Activated effector memory CD4-positive, alpha-beta T cell treated with Interleukin-2 at 50 U/mL for 16 hours (primary cell): ENCODE results near the gene ARHGAP11B.
"Not testable (repeated sequence)": the region's sequence is repeated elsewhere in the genome, so short reads cannot be mapped to it uniquely, and the experiment has no call there.

ENCODE experiments used
- DNase-seq: peaks from one replicate; pipeline ENCODE4 v3.0.0-alpha.2; 2020

The ARHGAP11B gene

DNA sequence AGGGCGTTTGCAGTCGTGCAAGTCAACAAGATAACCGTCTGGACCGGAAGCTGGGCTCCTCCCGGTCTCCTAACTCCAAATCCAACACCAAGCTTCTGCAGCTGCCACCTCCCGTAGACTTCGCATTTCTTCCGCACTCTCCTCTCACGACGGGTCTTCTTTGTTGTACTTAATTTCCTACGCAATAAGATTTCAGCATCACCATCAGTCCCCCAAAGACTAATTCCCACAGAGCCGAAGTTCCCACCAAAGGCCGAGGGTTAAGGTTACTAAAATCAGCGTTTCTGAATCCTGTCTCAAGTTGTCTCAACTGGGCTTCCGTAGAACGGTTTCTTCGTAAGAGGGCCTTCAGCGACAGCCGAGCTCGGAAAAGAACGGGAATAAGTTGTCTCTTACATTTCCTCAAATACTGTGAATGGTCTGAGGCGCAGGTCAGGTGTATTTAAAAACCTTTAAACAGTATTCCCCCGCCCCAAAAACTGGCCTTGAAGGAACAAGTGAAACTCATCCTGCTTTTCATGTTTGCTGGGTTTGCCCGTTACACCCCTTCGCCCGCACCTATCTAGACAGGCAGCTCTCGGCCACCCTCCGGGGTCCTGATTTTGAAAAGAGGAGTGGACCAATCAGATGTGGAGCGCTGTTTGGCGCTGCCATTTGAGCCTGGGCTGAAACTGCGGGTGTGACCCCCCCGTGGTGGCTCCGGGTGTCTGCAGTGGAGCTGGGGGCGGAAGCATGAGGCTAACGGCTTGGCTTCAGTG is at the start of gene ARHGAP11B:
Gene ARHGAP11B, plus strand, starts transcription at position 693 of the 758 bp plus-strand sequence.
- peak; percentile 93 for DNase-seq

DNA sequence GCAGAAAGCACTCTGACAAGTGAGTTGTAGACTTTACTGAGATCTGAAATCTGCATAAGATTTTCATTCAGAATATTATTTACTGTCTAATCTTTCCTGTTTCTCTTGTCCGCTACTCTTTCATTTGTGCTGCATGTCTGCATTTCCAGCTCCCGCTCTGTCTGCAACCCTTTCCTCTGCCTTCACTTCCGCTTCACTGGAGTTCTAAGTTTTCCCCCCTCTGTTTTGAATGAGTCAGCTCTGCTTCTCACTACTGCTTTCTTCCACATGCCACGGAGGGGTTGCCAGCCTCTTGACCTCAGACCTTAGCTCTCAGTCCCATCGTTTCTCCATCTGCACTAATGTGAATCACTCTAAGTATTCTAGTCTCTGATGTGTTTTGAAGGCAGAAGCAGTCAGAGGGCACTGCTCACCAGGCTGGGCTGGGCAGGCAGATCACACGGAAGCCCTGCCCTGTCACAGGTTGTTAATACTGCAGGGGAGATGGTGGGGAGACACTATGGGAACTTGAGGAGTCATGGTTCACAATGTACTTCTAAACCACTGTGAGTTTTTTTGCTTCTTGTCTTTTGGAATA is 46.4 kb upstream of the ARHGAP11B start:
- not testable (repeated sequence) for DNase-seq

DNA sequence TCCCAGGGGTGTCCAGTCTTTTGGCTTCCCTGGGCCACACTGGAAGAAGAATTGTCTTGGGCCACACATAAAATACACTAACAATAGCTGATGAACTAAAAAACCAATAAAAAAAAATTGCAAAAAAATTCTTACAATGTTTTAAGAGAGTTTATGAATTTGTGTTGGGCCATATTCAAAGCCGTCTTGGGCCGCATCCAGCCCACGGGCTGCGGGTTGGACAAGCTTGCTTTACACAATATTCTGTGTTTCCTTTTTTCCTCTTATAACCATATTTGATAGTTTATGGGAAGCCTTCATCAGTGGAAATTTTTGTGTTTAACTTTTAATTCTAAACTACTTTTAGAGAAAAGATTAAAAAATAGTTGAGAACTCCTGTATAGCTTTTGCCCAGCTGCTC is 45.2 kb upstream of the ARHGAP11B start:
- not testable (repeated sequence) for DNase-seq

DNA sequence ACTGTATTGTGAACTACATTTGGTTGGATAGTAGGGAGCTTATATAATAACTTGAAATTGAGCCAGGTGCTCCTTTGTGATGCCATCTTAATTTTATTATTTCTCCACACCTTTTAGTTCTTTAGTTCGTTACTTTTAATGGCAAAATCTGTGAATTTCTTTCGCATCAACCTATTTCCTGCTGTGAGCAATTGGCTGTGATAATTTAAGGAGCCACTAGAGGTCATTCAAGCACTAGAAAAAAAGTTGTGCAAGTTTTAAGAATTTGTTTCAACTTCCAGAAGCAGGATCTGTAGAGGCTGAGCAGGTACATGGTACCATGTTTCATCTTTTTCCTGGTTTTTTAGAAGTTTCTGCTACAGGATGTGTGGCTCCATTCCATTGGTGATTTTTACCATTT is 27.0 kb upstream of the ARHGAP11B start:
- DNase-seq, result not testable (repeated sequence)

DNA sequence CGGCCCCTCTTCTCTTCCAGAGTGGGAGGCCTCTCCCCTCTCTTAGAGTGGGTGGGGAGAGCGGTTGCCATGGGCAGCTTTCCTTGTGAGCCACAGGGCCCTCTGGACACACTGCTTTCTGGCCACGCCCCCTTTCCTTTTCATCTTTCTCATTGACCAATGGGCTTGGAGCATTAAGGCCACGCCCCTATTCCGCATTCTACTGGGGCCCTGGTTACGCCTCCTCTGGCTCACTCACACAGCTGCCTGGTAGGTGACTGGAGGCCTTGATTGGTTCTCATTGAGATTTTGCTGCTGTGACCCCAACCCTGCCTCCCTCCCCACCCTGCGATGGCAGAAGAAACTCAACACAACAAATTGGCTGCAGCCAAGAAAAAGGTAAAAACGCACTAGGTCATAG is 22.1 kb upstream of the ARHGAP11B start, which contains the start of gene GOLGA8H:
Gene GOLGA8H, plus strand, starts transcription at position 233 of the 400 bp plus-strand sequence. Its CDS starts 98 bp downstream, at position 331.
- not testable (repeated sequence) for DNase-seq

DNA sequence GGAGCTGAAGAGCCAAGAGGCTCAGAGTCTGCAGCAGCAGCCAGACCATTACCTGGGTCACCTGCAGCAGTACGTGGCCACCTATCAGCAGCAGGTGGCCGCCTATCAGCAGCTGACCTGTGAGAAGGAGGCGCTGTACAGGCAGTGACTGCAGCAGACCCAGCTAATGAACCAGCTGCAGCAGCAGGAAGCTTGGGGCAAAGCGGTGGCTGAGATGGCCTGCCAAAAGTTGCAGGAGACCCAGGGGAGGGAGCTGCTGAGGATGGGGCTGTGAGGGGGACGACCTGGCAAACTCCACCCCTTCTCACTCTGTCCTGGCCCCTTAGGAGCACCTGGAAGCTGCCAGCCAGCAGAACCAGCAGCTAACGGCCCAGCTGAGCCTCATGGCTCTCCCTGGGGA is 13.7 kb upstream of the ARHGAP11B start:
- DNase-seq, result not testable (repeated sequence)

DNA sequence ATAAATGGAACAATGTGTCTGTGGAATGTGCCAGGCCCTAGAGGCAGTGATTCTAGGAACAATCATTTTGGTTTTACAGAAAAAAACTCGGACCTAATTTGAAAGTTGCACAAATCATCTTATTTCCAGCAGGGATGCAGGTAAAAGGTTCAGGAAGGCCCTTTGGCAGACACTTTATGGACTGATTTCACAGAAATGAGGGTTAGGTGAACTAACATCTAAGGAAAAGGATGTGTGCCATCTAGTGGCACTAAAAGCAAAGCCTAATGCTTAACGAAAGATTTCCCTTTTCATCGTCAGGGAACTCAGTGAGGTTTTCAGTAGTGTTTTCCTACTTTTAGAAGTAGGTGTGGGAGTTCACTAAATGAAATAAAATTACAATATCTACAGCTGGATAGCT is 4.6 kb upstream of the ARHGAP11B start:
- not testable (repeated sequence) for DNase-seq

DNA sequence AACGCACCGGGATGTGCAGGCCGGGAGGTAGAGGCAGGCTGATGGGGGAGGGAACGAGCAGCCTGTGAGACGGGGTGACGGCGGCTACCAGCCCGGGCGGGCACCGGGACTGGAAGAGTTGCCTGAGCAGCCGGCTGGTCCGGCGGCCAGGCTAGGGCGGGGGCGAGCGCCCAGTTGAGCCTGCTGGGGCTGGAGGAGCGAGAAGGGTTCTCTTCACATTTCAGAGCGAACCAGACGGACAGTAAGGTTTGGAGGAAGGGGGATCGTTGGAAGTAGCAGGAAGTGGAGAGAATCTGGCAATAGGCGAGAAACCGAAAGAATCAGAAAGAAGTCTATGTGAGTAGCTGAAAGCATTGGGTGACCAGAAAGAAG is 252 bp downstream of the ARHGAP11B start:
- DNase-seq, result not testable (repeated sequence)

DNA sequence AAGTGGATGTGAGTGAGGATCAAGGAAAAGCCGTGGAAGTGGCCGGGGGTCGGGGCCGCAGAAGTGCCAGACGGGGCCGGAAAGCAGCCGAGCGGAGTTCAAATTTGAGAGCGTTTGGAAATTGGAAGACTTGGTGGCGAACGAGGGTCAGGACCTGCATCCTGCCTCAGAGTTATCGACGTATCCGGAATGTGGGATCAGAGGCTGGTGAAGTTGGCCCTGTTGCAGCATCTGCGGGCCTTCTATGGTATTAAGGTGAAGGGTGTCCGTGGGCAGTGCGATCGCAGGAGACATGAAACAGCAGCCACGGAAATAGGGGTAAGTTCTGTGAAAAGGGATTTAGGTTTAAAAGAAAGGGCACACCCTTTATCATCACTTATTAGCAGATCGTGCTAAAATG is 704 bp downstream of the ARHGAP11B start:
- DNase-seq, result not testable (repeated sequence)

DNA sequence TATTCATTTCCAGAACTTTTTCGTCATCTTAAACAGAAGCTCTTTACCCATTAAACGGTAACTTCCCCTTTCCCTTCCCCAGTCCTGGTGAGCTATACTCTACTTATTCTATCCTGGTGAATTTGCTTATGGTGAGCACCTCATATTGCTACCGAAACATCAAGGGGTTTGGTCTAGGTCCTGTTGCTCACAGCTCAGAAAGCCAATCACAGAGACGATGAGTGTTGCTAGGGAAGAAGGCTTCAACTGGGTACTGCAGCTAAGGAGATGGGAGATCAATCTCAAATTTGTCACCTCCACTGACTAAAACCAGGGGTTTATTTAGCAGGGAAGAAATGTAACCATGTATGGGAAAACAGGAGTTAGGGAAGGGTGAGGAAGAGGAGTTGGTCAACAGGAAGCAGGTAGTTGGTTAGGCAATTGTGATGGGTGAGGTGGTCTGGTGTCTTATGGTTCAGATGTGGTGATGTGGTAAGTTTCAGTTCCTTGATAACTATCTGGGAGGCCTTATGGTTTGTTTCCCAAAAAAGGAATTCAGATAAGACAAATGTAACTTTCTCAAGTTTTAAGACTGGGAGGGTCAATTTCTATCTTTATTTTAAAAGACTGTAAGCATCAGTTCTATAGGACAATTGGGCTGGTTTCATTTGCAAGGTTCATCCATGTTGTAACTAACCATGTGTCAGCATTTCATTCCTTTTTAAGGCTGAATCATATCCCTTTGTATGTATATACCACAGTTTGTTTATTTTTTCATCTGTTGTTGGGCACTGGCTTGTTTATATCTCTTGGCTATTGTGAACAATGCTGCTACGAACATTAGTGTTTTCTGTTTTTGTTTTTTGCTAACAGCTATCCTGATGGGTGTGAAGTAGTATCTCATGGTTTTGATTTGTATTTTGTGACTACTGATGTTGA is 24.3 kb downstream of the ARHGAP11B start:
- DNase-seq, result no peak

DNA sequence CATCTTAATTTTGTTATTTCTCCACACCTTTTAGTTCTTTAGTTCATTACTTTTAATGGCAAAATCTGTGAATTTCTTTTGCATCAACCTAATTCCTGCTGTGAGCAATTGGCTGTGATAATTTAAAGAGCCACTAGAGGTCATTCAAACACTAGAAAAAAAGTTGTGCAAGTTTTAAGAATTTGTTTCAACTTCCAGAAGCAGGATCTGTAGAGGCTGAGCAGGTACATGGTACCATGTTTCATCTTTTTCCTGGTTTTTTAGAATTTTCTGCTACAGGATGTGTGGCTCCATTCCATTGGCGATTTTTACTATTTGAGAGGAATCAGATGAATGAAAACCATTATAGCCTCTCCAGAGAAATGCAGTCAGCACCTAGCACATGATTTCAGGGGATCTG is 35.2 kb downstream of the ARHGAP11B start:
- not testable (repeated sequence) for DNase-seq

DNA sequence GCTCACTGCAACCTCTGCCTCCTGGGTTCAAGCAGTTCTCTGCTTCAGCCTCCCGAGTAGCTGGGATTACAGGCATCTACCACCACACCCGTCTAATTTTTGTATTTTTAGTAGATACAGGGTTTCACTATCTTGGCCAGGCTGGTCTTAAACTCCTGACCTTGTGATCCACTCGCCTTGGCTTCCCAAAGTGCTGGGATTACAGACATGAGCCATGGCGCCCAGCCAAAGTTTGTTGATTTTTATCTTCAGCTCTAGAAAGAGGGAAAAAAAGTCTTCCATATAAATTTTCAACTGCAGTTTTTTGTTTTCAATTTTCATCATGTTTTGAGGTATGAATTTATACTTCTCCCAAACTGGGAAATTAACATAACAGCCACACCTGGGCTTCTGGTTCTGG is 43.7 kb downstream of the ARHGAP11B start:
- DNase-seq, result not testable (repeated sequence)

DNA sequence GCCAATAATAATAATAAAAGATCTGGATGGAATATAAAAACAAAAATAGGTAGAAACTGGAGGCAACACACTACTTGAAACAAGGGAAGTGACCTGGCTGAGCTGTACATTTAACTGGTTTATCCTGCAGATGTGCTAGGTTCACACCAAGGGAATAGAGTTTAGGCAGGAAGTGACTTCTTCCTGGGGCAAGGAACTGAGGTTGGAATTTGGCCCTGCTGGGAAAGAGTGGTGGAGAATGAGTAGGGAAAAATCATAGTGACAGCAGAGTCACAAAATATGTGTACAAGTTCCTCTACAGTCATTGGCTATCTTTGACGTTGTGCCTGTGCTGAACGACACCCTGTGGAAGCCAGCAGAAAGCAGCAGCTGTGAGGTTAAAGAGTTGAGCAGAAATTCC is 44.1 kb downstream of the ARHGAP11B start:
- no peak for DNase-seq

DNA sequence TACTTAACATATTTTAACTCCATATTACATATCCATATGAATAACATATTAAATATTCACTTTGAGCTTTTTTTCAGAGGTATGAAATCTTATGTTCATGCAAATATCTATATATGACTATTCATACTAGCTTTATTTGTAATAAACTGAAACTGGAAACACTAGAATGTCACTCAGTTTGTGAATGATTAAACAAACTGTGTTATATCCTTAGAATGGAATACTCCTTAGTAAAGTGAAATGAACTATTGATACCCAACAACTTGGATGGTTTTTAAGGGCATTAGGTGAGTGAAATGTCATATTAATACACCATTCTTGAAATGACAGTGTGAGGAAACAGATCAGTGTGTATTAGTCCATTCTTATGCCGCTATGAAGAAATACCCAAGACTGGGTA is 45.4 kb downstream of the ARHGAP11B start:
- no peak for DNase-seq

DNA sequence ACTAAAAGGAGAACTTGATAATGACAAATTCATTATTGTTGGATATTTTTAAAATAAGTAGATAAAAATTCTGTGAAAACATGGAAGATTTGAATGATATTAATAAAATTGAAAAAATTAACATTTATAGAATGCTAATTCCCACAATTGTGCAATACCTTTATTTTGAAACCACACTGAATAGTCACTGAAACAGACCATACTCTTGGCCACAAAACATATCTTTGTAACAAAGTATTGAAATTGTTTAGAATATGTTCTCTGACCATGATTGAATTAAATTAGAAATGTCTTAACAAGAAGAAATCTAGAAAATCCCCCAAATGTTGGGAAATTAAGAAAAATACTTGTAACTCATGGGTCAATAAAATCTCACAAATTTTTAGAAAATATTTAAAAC is 49.2 kb downstream of the ARHGAP11B start:
- no peak for DNase-seq

DNA sequence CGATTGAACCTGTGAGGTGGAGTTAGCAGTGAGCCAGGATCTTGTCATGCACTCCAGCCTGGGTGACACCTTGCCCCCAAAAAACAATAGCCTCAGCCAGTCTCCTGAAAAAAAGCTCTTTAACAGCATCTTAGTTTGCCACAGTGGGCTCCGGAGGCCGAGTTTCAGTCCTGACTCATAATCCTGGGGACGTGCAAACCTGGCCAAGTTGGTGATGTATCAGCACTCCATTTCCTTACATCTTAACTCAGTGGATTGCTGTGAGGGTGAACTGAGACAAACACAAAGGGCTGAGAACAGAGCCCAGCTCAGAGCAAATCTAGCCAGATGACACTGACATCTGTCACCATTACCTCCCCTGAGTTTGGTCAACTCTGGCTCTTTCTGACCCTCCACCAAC is 50.0 kb downstream of the ARHGAP11B start:
- DNase-seq, result not testable (repeated sequence)

DNA sequence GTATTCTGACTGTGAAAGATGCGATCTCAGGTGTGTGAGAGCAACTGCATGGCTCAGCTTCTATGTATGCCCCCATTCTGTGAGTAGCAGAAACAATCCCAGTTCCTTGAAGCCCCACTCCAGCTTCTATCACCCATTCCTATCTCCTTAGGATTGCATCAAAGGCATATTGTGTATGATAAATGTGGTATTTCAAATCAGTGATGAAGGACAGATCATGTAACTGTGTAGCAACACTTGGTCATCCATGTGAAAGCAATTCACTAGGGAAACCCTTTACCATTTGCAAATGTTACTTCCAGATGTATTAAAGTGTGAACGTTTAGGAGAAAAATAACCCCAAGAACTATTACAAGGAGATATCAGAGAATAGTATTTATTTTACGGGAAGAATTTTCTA is 55.1 kb downstream of the ARHGAP11B start:
- not testable (repeated sequence) for DNase-seq

DNA sequence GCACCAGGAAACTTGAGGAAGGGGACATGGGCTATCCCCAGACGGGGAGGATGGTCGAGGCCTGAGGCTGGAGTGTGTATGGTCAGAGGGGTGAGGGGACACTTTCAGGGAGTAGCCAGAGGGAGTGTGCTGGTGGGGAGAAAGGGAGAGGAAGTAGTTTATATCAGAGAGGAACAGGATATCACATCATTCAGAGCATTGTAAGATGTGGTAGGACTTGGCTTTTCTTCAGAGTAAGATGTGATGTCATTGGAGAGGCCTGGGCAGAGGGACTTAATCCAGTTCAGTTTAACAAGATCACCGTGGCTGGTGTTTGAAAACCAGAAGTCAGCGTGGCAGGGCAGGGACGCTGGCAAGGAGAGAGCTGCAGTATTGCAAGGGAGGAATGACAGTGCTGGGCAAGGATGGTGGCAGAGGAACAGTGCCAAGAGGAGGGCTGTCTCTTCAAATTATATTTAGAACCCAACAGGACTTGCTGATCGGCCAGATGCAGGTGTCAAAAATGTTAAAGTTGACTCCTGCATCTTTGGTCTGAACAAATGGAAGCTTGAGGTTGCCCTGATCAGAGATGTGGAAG is 59.9 kb downstream of the ARHGAP11B start:
- not testable (repeated sequence) for DNase-seq

DNA sequence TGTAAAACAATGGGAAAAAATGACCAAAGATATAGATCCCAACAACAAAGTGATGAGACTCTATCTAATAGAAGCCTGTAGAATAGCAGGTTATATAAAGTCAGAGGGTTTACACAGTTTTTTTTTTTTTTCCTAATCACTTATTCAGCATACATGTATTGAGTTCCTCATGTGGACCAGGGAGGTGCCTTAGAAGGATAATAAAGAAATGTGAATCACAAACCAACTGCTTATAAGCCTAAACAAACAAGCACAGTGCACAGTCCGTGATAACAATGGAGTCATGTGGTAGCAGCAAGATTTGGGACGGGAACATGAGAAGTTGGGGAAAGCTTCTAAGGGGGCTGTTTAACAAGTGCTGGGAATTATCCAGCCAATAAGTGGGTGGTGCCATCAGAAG is 60.7 kb downstream of the ARHGAP11B start:
- not testable (repeated sequence) for DNase-seq
